Adrenal gland (tissue), 5 donors: ENCODE data around the gene MINDY4.

Experiments used
- CTCF ChIP-seq, 6 experiments: fragments of 450-650 bp in 4 of 6; fragments of 200-600 bp in 2 of 6; sonication (generic) in 1 of 6; IDR thresholded peaks; 1 replicate in 5 of 6; 2 replicates in 1 of 6; pipeline versions ENCODE4 v1.5.1 to v1.8.0; 2016 to 2021; ENCODE audit warnings: antibody characterized with exemption in 6 of 6, mild to moderate bottlenecking in 2 of 6, moderate library complexity in 1 of 6
- POLR2A ChIP-seq, 2 donors: fragments of 450-650 bp; IDR thresholded peaks; one replicate each; pipeline ENCODE4 v1.6.1; 2017; ENCODE audit warnings: antibody characterized with exemption in 2 of 2, mild to moderate bottlenecking in 2 of 2, moderate library complexity in 1 of 2
- donor health status: DM: no; HTN: no; CAD: no.

- TF ChIP-seq CTCF (IDR thresholded peaks at IDR 0.05) (no peak), POLR2A (IDR thresholded peaks at IDR 0.05) (no peak)
These were observed 94.6 kb downstream of the MINDY4 start for GRCh38 chr7:30865821-30866220.
